ENCODE data around the gene APMAP.

DNA sequence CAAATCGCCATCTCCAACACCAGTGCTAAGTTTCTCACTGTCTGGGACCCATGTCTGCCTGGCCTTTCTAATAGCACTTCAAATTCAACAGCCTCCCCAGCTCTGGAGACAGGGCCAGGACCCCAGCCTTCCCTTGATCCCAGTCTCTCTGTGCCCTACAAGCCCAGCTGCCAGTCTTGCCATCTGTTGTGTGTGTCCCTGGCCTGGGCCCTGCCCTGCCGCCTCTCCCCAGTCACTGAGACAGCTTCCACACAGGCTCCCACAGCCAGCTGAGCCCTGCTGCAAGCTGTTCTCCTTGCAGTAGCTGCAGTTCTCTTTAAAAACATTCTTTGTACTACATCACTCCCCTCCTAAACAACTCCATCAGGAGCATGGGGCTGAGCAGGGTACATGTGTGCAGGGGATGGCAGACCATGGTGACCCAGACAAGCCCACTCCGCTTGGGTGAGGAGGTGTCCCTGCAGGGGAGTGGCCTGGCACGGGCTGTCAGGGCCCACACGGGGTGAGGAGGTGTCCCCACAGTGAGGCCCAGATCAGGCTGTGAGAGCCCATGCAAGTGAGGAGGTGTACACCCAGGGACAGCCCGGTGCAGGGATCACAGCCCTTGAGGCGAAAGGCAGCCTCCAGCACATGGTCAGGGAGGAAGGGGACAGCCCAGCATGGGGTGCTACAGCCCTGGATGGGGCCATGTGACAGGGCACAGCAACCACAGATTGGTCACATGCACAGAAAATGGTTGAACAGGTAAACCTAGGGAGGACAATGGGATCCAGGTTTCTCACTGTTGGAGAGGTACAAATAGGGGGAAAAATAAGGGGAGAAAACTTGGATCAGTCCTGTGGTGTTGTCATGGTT, 27.3 kb downstream of the APMAP start:
- TF ChIP-seq POLR2AphosphoS5 (IDR thresholded peaks at IDR 0.05; ENCODE audit: low read depth, low read length) (no peak), SIN3A (IDR thresholded peaks at IDR 0.05; ENCODE audit: borderline replicate concordance, insufficient read depth, low read length) (no peak), TAF1 (IDR thresholded peaks at IDR 0.05; ENCODE audit: borderline replicate concordance, insufficient read depth, low read length) (no peak)
- TF ChIP-seq, protein P1, sequence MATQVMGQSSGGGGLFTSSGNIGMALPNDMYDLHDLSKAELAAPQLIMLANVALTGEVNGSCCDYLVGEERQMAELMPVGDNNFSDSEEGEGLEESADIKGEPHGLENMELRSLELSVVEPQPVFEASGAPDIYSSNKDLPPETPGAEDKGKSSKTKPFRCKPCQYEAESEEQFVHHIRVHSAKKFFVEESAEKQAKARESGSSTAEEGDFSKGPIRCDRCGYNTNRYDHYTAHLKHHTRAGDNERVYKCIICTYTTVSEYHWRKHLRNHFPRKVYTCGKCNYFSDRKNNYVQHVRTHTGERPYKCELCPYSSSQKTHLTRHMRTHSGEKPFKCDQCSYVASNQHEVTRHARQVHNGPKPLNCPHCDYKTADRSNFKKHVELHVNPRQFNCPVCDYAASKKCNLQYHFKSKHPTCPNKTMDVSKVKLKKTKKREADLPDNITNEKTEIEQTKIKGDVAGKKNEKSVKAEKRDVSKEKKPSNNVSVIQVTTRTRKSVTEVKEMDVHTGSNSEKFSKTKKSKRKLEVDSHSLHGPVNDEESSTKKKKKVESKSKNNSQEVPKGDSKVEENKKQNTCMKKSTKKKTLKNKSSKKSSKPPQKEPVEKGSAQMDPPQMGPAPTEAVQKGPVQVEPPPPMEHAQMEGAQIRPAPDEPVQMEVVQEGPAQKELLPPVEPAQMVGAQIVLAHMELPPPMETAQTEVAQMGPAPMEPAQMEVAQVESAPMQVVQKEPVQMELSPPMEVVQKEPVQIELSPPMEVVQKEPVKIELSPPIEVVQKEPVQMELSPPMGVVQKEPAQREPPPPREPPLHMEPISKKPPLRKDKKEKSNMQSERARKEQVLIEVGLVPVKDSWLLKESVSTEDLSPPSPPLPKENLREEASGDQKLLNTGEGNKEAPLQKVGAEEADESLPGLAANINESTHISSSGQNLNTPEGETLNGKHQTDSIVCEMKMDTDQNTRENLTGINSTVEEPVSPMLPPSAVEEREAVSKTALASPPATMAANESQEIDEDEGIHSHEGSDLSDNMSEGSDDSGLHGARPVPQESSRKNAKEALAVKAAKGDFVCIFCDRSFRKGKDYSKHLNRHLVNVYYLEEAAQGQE (IDR thresholded peaks at IDR 0.05; ENCODE audit: insufficient read depth in 1 of 2, low read depth in 2 of 2, low read length in 2 of 2): no peak

Measured in PFSK-1 (cell line).